ENCODE data around the gene MIDN. TPM values are rescaled to one million over a fixed set of nuclear protein-coding genes. Genes with fewer than 3 reads are reported as not detected.

Gene MIDN
- total RNA-seq, 1 experiment from 2014 or later: 15.6 TPM

GRCh38 chr19:1220976-1221903 is 27.1 kb upstream of the MIDN start:
- peak; percentile 34 for DNase-seq (ENCODE audit: low read depth)

GRCh38 chr19:1221904-1222255 is 26.5 kb upstream of the MIDN start:
- DNase-seq (ENCODE audit: low read depth): no peak

GRCh38 chr19:1222394-1222793 is 26.0 kb upstream of the MIDN start:
- no peak for DNase-seq (ENCODE audit: low read depth)

DNA sequence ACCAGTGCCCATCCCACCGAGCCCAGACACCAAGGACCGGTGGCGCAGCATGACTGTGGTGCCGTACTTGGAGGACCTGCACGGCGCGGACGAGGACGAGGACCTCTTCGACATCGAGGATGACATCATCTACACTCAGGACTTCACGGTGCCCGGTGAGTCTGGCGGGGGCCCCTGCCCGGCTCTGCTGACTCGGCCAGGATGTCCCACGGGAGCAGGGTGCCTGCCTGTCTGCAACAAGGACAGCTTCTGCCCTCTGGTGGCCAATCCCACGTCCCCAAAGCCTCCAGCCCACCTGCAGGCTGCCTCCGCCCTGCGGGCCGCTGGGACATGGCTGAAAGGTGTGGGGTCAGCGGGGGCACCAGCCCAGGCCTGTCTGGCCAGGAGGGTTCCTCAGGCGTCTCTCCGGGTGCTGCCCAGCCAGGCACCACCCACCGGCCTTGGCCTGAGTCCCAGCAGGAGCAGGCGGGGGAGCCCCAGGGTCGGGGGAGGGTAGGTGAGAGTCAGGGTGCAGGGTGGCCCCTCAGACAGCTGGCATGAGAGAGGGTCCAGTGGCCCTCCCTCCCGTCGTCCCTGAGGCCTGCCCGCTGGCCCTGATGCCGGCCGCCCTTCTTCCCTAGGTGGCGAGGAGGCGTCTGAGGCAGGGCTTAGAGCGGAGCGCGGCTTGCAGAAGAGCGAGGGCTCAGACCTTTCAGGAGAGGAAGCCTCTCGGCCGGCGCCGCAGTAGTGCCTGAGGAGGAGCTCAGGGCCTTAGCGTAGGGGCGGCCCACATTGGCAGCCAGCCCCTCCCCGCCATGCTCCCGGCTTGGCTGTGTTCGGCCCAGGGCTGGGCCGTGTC is 25.1 kb upstream of the MIDN start:
- no peak for DNase-seq (ENCODE audit: low read depth)

GRCh38 chr19:1224047-1224825 is 24.1 kb upstream of the MIDN start:
- DNase-seq (ENCODE audit: low read depth): no peak

DNA sequence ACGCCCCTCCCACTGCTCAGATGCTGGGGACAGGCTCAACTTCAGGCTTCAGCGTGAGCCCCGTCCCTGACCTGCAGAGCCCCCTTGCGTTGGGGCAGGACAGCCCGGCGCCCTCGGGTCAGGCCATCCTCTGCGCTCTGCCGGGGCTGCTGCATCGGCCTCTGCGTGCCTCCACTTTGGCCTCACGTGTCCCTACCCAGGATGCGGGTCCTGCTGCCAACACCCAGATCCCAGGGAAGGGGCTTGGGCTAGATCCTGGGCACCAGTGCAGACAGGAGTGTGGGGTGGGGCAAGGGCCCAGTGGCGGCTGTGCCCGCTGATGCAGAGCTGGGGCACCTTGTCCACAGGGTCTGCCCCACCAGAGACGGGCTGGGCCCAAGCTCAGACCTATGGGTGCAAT is 23.5 kb upstream of the MIDN start:
- no peak for DNase-seq (ENCODE audit: low read depth)

DNA sequence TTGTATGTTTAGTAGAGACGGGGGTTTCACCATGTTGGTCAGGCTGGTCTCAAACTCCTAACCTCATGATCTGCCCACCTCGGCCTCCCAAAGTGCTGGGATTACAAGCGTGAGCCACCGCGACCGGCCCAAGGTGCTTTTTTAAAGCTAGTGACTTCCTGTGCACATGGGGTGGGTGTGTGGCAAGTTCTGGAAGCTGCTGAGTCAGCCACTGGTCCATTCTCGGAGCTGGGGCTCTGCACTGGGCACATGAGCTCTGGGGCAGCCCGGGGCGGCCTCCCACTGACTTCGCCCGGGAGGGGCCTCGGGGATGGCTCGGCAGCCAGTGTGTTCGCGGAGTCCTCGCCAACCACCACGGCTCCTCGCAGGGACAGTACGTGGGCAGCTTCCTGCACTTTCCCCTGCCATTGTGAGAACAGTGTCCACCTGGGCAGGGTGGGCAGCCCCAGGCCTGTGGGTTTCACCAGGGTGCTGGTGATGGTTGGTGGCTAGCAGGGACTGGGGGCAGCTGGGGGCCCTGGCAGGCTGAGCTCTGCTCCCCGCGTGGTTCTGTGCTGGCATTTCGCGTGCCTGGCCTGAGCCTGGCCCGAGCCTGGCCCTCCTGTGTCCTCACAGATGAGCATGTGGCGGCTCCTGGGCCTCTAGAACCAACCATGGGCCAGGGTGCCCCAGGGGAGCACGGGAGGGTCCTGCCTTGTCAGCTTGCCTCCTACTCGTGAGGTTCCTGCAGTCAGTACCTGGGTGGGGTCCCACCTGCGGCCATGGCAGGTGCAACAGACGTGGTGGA is 22.8 kb upstream of the MIDN start:
- no peak for DNase-seq (ENCODE audit: low read depth)

DNA sequence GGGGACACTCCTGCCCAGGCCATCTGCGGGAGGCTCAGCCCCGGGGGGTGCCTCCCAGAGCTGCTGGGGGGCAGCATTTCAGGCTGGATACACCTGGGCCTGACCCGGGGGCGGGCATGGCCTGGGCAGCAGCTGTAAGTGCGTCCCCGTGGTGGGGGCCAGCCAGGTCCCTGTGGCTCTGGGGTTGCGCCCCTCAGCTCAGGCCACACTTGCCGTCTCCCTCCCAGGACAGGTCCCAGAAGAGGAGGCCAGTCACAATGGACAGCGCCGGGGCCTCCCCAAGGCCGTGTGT is 22.2 kb upstream of the MIDN start:
- no peak for DNase-seq (ENCODE audit: low read depth)

GRCh38 chr19:1226522-1227303 is 21.7 kb upstream of the MIDN start:
- no peak for DNase-seq (ENCODE audit: low read depth)

DNA sequence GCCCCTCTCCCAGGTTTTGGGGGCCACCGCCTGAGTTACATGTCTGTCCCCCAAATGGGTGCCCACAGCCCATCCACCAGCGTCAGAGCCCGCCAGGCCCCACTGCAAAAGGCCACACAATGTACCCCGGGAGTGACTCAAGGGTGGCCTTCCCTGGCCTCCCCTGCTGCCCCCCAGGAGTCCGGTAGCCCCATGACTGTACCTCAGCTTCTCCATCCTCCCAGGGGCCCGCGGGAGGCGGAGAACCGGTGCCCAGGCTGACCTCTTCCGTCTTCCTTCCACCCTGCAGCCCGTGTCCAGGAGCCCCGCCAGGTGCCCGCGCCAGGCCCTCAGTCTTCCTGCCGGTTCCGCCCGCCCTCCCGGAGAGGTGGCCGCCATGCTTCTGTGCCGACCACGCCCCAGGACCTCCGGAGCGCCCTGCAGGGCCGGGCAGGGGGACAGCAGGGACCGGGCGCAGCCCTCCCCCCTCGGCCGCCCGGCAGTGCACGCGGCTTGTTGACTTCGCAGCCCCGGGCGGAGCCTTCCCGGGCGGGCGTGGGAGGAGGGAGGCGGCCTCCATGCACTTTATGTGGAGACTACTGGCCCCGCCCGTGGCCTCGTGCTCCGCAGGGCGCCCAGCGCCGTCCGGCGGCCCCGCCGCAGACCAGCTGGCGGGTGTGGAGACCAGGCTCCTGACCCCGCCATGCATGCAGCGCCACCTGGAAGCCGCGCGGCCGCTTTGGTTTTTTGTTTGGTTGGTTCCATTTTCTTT is 20.9 kb upstream of the MIDN start:
- no peak for DNase-seq (ENCODE audit: low read depth)

- no peak for DNase-seq (ENCODE audit: low read depth)
Observed at GRCh38 chr19:1228161-1228957, 20.0 kb upstream of the MIDN start.

GRCh38 chr19:1229056-1229923 is 19.1 kb upstream of the MIDN start:
- no peak for DNase-seq (ENCODE audit: low read depth)

DNA sequence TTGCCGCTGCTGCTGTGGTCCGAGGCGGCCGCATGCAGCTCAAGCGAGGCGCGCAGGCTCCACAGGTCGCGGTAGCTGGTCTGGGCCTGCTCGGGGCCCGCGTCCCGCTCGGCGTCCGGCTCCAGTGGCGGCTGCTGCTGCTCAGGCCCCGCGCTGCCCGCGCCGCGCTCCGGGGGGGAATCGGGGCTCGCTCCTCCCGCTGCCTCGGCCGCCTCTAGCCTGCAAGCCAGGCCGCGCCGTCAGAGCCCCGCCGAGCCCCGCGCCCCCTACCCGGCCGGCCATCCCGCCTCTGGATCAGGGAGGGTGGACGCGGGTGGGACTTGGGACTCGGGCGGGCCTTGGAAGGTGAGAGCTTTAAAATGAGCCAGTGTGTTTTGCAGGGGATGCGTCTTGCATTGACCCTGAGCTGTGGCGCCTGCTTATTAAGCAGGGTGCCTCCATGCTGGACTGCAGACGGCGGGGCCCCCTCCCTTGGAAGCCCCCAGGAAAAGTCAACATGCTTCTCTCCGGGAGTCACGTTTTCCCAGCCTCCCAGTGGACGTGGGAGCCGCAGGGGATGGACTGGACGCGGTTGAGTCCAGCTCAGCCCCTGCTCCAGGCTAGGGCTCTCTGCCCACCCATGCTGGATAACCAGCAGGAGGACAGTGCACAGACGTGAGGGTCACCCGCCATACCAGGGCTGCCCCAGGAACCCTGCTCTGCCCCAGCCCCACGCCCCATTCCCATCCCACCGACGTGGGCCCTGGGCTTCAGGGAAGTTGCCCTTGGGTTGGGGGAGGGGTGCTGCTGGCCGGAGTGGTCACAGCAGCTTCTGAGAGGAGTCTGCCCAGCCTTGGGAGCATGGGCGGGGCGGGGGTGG is 18.2 kb upstream of the MIDN start:
- no peak for DNase-seq (ENCODE audit: low read depth)

DNA sequence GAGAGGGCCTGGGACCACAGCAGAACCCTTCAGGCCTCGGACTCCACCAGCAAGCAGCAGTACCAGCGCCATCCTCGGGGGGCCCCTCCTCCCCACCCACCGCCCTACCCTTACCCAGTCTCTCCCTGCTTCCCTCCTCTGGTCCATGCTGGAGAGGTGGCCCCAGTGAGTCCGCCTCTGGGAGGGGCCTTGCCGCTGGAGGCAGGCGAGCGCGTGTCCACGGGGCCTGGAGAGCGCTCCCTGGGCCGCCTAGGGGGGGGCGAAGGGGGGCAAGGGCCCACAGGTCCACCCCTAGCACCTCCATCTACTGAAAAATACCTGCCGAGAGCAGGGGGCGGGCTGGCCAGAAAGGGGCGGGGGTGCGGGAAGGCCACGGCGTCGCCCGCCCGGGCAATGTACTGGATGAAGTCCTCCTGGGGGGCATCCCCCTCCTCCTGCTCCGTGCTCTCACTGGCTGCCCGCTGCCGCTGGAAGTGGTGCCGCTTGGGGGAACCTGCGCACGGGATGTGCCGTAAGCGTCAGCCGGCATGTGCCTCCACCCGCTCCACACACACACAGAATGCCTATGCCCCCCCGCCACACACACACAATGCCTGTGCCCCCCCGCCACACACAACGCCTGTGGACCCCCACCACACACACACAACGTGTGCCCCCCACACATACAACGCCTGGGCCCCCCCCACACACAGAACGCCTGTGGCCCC is 17.4 kb upstream of the MIDN start:
- DNase-seq (ENCODE audit: low read depth): no peak

GRCh38 chr19:1231729-1232637 is 16.4 kb upstream of the MIDN start:
- DNase-seq (ENCODE audit: low read depth): no peak
